Measurements from ENCODE around the gene CRTAC1.

CRTAC1 gene

DNA sequence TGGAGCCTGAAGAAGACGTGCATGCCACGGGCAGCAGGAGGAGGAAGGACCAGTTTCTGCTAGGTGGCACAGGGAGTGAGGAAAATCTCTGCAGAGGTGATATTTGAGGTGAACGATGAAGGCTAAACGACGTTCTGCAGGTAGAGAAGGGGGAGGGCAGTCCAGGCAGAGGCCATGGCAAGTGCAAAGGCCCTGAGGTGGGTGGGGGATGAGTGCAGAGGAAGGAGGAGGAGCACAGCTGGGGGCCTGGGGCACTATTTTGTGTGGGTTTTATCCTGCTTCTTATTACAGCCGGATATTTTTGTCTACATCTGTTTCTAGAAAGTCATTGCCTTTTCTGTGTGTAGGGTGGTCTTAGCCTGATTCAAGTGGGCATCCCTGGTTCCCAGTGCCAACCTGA is 123.2 kb downstream of the CRTAC1 start:
- no peak overlapping the region for H3K4me3 ChIP-seq (ENCODE audit: low read depth, low read length)
- no peak for DNase-seq (ENCODE audit: low read depth)
- TF ChIP-seq, protein P1, sequence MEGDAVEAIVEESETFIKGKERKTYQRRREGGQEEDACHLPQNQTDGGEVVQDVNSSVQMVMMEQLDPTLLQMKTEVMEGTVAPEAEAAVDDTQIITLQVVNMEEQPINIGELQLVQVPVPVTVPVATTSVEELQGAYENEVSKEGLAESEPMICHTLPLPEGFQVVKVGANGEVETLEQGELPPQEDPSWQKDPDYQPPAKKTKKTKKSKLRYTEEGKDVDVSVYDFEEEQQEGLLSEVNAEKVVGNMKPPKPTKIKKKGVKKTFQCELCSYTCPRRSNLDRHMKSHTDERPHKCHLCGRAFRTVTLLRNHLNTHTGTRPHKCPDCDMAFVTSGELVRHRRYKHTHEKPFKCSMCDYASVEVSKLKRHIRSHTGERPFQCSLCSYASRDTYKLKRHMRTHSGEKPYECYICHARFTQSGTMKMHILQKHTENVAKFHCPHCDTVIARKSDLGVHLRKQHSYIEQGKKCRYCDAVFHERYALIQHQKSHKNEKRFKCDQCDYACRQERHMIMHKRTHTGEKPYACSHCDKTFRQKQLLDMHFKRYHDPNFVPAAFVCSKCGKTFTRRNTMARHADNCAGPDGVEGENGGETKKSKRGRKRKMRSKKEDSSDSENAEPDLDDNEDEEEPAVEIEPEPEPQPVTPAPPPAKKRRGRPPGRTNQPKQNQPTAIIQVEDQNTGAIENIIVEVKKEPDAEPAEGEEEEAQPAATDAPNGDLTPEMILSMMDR (IDR thresholded peaks at IDR 0.05; ENCODE audit: insufficient read depth, low read depth, low read length, missing control alignments), result no peak

DNA sequence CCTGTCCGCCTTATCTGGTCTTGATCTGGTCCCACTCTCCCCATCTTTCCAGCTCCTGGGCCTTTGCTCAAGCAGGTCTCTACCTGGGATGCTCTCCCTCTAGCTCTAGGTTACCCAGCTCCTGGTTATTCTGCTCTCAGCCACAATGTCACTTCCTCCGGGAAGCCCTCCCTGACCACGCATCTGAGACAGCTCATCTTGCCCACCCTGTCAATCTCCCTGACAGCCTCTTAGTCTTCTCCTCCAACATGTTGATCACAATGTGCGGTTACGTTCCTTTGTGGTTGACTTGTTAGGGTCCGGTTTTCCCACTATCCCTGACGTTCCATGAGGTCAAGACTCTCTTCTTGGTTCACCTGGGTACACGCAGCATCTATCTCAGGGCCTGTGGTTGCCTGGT is 125.1 kb downstream of the CRTAC1 start:
- TF ChIP-seq, protein P1 (IDR thresholded peaks at IDR 0.05; ENCODE audit: insufficient read depth, low read depth, low read length, missing control alignments), result no peak
- no peak for DNase-seq (ENCODE audit: low read depth)
- no peak overlapping the region for H3K4me3 ChIP-seq (ENCODE audit: low read depth, low read length)

DNA sequence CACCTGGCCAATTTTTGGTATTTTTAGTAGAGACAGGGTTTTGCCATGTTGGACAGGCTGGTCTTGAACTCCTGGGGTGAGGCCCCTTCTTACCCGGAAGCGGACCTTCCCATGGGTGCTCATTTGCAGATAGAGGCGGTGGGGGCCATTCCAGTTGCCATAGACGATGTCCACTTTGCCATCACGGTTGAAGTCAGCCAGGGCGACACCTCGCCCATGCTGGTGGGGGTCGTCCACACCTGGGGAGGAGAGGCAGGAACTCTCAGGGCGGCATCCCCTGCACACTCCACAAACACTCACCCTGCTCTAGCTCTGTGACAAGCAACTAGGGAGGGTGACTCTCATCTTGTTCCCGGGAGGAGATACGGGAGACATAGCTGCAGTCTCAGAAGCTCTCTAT is 125.8 kb downstream of the CRTAC1 start:
- TF ChIP-seq, protein P1 (IDR thresholded peaks at IDR 0.05; ENCODE audit: insufficient read depth, low read depth, low read length, missing control alignments), result no peak
- DNase-seq (ENCODE audit: low read depth), result no peak

DNA sequence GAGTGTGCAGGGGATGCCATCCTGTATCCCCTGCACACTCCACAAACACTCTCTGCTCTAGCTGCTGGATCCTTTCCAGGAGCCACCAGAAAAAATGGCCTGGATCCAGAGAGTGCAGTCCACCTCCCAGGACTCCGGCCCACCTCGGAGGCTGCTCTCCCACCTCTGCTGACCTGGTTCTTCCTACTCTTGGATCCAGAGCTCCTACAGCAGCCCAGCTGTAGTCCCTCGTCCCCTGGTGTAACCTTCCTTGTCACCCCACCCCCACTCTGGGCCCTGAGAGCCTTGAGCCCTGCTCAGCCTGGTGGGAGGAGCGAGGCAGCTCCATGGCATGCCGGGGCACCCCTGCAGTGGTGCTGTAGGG is 126.4 kb downstream of the CRTAC1 start:
- DNase-seq (ENCODE audit: low read depth), result no peak
- TF ChIP-seq, protein P1 (IDR thresholded peaks at IDR 0.05; ENCODE audit: insufficient read depth, low read depth, low read length, missing control alignments), result no peak
- H3K4me3 ChIP-seq (ENCODE audit: low read depth, low read length), result no peak overlapping the region

More for the DNA sequence above, 125.8 kb downstream of the CRTAC1 start:
- H3K4me3 ChIP-seq (ENCODE audit: low read depth, low read length), result no peak overlapping the region

DNA sequence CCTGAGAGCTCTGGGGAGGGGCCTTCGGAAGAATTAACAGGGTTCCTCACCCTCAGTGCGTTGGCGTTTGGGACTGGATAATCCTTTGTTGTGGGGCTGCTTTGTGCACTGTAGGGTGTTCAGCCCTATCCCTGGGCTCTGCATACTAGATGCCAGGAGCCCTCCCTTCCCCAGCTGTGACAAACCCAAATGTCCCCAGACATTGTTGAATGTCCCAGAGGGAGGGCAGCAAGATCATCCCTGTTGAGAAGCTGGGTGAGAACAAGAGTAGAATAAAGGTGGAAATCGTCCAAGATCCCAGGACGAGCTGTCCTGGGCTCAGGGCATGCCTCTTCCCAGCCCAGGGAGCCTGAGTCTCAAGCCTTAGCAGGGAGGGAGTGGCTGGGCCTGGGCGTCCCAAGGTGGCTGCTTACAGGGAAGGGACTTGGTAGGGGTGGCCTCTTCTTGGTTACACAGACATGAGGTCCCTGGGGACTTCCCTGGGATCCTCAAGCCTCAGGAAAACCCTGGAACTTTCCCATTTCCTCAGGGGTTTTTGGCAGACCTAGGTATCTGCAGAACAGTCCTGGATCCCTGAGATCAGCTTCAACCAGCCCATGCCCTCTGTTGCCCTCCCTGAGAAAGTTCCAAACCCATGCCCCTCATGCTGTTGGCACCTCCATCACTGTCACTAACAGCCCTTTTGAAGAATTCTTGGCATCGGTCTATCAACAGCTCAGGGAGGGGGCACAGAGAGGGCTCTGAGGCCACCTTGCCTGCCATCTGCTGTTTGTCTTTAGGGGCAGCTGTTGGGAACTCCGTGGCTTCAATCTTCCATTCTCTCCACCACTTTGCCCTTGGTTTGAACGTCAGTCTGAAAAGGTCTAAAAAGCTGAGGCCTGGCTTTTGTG is 127.0 kb downstream of the CRTAC1 start:
- TF ChIP-seq, protein P1 (IDR thresholded peaks at IDR 0.05; ENCODE audit: insufficient read depth, low read depth, low read length, missing control alignments), result no peak
- H3K4me3 ChIP-seq (ENCODE audit: low read depth, low read length), result no peak overlapping the region
- DNase-seq (ENCODE audit: low read depth), result no peak

DNA sequence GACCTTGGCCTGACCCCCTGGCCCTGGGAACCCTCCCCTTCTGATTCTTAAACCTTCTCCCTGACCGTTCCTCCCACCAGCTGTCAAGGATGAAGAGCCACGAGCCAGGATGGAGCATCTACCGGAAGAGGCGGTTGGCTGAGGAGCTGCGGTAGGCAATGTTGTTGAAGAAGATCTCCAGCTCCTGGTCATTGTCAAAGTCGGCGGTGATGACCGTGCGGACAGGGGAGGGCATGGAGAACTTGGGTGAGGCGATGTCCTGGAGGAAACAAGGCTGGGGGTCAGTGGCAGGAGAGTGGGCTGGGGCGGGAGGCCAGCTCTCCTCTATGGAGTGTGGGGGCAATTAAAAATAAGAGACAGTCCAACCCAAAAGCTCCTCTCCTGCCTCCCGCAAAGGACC is 129.0 kb downstream of the CRTAC1 start:
- TF ChIP-seq, protein P1 (IDR thresholded peaks at IDR 0.05; ENCODE audit: insufficient read depth, low read depth, low read length, missing control alignments), result no peak
- DNase-seq (ENCODE audit: low read depth), result no peak
- no peak overlapping the region for H3K4me3 ChIP-seq (ENCODE audit: low read depth, low read length)

DNA sequence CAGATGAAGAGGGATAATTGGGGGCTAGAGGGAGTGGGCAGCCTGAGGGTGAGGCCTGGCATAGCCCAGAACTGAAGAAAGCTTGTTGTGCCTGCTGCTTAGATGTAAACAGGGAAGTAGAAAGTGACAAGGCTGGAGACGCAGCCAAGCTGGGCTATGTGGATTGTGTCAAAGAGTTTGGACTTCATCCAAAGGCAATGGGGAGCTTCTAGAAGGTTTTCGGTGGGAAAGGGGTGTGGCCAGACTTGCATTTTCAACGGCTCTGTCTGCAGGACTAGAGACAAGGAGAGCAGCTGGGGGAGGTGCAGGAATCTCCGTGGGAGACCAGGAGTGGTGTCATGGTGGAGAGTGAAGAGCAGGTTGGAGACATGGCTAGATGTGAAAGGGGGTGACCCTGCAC is 132.0 kb downstream of the CRTAC1 start:
- TF ChIP-seq, protein P1 (IDR thresholded peaks at IDR 0.05; ENCODE audit: insufficient read depth, low read depth, low read length, missing control alignments), result no peak
- H3K4me3 ChIP-seq (ENCODE audit: low read depth, low read length), result no peak overlapping the region
- DNase-seq (ENCODE audit: low read depth), result no peak
